H1 (cell line): Measurements from ENCODE around the gene OTUD5. TPM values are rescaled to one million over a fixed set of nuclear protein-coding genes. Genes with fewer than 3 reads are reported as not detected.

Experiments
- ATF2 ChIP-seq: IDR thresholded peaks from 2 replicates; pipeline ENCODE4 v1.6.1; 2012; ENCODE audit warnings: low read length, inconsistent platforms
- EGR1 ChIP-seq: IDR thresholded peaks from 2 replicates; pipeline ENCODE4 v1.6.1; 2011; ENCODE audit warnings: low read depth, low read length, borderline replicate concordance
- POLR2AphosphoS5 ChIP-seq: IDR thresholded peaks from 2 replicates; pipeline ENCODE4 v1.6.1; 2011; ENCODE audit warnings: low read depth, low read length
- RFX5 ChIP-seq: IDR thresholded peaks from 2 replicates; pipeline ENCODE4 v1.6.1; 2011; ENCODE audit warnings: low read depth, low read length, improper control_type of control experiment, borderline replicate concordance
- TAF7 ChIP-seq: optimal IDR thresholded peaks from 2 replicates; pipeline ENCODE3; 2011; ENCODE audit warnings: low read depth, mild to moderate bottlenecking, inconsistent platforms, low read length, moderate library complexity, borderline replicate concordance
- polyA plus RNA-seq, 7 experiments: library from polyadenylated mRNA; depleted of rRNA in 3 of 7; stranded (reverse) in 5 of 7; unstranded in 2 of 7; fragments of >200 nt in 5 of 7; fragments of 200-250 nt in 2 of 7; gene quantifications; 1 replicate in 5 of 7; 2 replicates in 1 of 7; 4 replicates in 1 of 7; pipeline versions ENCODE4 v1.2.1 to v1.2.3, GENCODE V29; 2011 to 2013; ENCODE audit warnings: missing spikeins in 2 of 7, mixed read lengths in 2 of 7
- total RNA-seq: library from RNA; stranded (reverse); fragmentation: NEBNext Ultra II Directional; extraction: Animal tissue kit (Norgen Biotek cat#: 25700); gene quantifications from 2 replicates; pipeline ENCODE4 v1.2.1, GENCODE V29; 2021

Gene OTUD5
- total and polyA plus RNA-seq, 2 of the 8 experiments (the other 6 are each of a cell fraction or from before 2014, with no cell fraction given): 46.3 to 53.5 TPM

- no peak for TF ChIP-seq ATF2
- TF ChIP-seq EGR1: no peak
- TF ChIP-seq POLR2AphosphoS5: no peak
- no peak for TF ChIP-seq RFX5
- no peak for TF ChIP-seq TAF7
These were observed 9.6 kb upstream of the OTUD5 start (continued) for GRCh38 chrX:48966796-48967579.
